Neural cell (in vitro differentiated cells): ENCODE data around the gene RNGTT.

Experiments
- EP300 ChIP-seq: fragments of 450-650 bp; conservative IDR thresholded peaks from 2 replicates; pipeline ENCODE4 v1.6.1; 2014; ENCODE audit warnings: antibody characterized with exemption, mild to moderate bottlenecking, moderate library complexity; ENCODE audit not compliant: poor library complexity, severe bottlenecking
- EZH2 ChIP-seq: fragments of 200-600, 300-800 bp; shearing (Covaris generic), sonication (generic); IDR thresholded peaks from 2 replicates; pipeline ENCODE4 v1.6.1; 2014; ENCODE audit warnings: antibody characterized with exemption, low read length, borderline replicate concordance, mild to moderate bottlenecking; ENCODE audit not compliant: insufficient read depth, poor library complexity, severe bottlenecking
- MXI1 ChIP-seq: fragments of 450-650 bp; conservative IDR thresholded peaks from 2 replicates; pipeline ENCODE4 v1.6.1; 2014; ENCODE audit warnings: antibody characterized with exemption, mild to moderate bottlenecking; ENCODE audit not compliant: poor library complexity, severe bottlenecking
- POLR2AphosphoS5 ChIP-seq: IDR thresholded peaks from 2 replicates; pipeline ENCODE4 v1.6.1; 2012
- RAD21 ChIP-seq: fragments of 450-650 bp; conservative IDR thresholded peaks from 2 replicates; pipeline ENCODE4 v1.6.1; 2014; ENCODE audit warnings: antibody characterized with exemption, mild to moderate bottlenecking, moderate library complexity
- SMC3 ChIP-seq: fragments of 450-650 bp; conservative IDR thresholded peaks from 2 replicates; pipeline ENCODE4 v1.6.1; 2014; ENCODE audit warnings: antibody characterized with exemption, mild to moderate bottlenecking, moderate library complexity; ENCODE audit not compliant: poor library complexity
- TAF1 ChIP-seq: IDR thresholded peaks from 2 replicates; pipeline ENCODE4 v1.6.1; 2012; ENCODE audit warnings: low read depth
- TF ChIP-seq, protein P1 (sequence below): fragments of 450-650 bp; IDR thresholded peaks from 2 replicates; pipeline ENCODE4 v1.5.1; 2014; ENCODE audit warnings: antibody characterized with exemption, mild to moderate bottlenecking, moderate library complexity; ENCODE audit not compliant: poor library complexity, severe bottlenecking
- TF ChIP-seq, protein P2 (sequence below): IDR thresholded peaks from 2 replicates; pipeline ENCODE4 v1.6.1; 2012; ENCODE audit warnings: borderline replicate concordance

DNA sequence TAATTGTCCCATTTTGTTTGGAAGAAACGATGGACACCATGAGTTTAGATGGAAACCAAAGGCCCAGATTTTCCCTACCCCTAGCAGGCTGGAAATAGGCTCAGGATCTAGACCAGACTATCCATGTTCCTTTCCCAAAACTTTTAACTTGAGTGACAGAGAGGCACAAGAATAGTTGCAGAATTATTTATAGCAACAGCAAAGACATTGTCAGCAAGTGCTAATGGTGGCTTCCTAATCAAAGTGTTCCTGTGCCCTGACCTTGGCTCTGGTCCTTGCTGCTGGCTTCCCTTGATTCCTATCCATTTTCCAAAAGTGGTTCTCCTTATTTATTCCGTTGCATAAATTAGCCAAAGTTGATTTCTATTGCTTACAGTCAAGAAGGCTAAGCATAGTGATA is 103.1 kb downstream of the RNGTT start:
- TF ChIP-seq EZH2 (no peak), RAD21 (no peak), POLR2AphosphoS5 (no peak), EP300 (no peak), TAF1 (no peak), MXI1 (no peak), SMC3 (no peak)
- TF ChIP-seq, protein P1, sequence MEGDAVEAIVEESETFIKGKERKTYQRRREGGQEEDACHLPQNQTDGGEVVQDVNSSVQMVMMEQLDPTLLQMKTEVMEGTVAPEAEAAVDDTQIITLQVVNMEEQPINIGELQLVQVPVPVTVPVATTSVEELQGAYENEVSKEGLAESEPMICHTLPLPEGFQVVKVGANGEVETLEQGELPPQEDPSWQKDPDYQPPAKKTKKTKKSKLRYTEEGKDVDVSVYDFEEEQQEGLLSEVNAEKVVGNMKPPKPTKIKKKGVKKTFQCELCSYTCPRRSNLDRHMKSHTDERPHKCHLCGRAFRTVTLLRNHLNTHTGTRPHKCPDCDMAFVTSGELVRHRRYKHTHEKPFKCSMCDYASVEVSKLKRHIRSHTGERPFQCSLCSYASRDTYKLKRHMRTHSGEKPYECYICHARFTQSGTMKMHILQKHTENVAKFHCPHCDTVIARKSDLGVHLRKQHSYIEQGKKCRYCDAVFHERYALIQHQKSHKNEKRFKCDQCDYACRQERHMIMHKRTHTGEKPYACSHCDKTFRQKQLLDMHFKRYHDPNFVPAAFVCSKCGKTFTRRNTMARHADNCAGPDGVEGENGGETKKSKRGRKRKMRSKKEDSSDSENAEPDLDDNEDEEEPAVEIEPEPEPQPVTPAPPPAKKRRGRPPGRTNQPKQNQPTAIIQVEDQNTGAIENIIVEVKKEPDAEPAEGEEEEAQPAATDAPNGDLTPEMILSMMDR = no peak
- TF ChIP-seq, protein P2, sequence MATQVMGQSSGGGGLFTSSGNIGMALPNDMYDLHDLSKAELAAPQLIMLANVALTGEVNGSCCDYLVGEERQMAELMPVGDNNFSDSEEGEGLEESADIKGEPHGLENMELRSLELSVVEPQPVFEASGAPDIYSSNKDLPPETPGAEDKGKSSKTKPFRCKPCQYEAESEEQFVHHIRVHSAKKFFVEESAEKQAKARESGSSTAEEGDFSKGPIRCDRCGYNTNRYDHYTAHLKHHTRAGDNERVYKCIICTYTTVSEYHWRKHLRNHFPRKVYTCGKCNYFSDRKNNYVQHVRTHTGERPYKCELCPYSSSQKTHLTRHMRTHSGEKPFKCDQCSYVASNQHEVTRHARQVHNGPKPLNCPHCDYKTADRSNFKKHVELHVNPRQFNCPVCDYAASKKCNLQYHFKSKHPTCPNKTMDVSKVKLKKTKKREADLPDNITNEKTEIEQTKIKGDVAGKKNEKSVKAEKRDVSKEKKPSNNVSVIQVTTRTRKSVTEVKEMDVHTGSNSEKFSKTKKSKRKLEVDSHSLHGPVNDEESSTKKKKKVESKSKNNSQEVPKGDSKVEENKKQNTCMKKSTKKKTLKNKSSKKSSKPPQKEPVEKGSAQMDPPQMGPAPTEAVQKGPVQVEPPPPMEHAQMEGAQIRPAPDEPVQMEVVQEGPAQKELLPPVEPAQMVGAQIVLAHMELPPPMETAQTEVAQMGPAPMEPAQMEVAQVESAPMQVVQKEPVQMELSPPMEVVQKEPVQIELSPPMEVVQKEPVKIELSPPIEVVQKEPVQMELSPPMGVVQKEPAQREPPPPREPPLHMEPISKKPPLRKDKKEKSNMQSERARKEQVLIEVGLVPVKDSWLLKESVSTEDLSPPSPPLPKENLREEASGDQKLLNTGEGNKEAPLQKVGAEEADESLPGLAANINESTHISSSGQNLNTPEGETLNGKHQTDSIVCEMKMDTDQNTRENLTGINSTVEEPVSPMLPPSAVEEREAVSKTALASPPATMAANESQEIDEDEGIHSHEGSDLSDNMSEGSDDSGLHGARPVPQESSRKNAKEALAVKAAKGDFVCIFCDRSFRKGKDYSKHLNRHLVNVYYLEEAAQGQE = no peak
